Measurements from ENCODE around the gene DLX1.

DLX1 gene

DNA sequence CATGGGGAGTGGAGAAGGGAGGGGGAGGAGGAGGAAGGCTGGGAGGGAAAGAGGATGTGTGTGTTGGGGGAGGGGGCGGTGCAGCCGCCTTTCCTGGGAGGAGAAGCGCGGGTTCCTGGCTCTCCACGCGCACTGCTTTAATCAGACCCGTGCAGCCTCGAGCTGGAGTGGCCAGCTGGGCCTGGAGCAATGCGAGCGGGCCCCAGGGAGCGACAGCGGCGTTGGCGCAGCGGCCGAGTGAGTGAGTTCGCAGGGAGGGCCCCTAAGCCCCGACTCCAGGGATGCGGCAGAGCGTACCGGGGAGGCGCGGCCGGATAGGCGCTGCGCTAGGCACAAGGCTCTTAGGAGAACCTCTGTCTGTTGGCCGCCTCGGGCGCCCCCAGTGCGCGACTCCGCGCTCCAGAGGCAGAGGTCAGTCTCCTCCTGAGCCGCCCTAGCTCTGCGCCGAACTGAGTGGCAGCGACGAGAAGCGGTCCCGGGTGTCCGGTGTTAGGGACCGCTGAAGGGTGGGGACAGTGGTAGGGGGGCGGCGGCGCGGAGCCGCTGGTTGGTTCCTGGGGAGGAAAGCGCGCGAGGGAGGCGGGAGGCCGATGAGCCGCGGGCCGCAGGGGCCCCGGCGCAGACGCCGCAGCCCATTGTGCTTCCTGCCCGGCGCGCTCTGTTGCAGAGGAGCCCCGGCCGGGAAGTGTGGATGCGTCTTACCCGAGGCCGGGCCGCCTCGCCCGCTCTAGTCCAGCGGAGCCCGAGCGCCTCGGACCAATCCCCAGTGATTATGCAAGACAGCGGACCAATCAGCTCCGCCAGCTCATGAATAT lies 455 bp upstream of the DLX1 start:
- no peak overlapping the region for H3K27ac ChIP-seq (ENCODE audit: low read depth, low read length)
- no peaks in the 10 kb centered on the region for H3K36me3 ChIP-seq (ENCODE audit: control insufficient read depth, low read length)
- peaks cover 78% of the 10 kb centered on the region for H3K27me3 ChIP-seq (ENCODE audit: control insufficient read depth, low read length)
- H3K4me2 ChIP-seq (ENCODE audit: low read length) = peak overlapping the region; percentile 88
- no peaks in the 10 kb centered on the region for H3K9me2 ChIP-seq (replicated peaks; ENCODE audit: control insufficient read depth, low read length)
- H3K4me3 ChIP-seq (ENCODE audit: low read length) = peak overlapping the region; percentile 85
- no peaks in the 10 kb centered on the region for H3K9me3 ChIP-seq (ENCODE audit: control insufficient read depth, insufficient read depth, low read length)
- no peaks in the 10 kb centered on the region; the same call in 1 of the 2 replicates for H4K20me1 ChIP-seq (ENCODE audit: control insufficient read depth, insufficient read depth, low read depth, low read length)
- H3K79me2 ChIP-seq (ENCODE audit: control insufficient read depth, low read length) = no peaks in the 10 kb centered on the region
- TF ChIP-seq EZH2phosphoT487 (IDR thresholded peaks at IDR 0.05; ENCODE audit: borderline replicate concordance, low read length) = peak; percentile 17; the same call in 1 of the 2 replicates
- TF ChIP-seq, protein P1, sequence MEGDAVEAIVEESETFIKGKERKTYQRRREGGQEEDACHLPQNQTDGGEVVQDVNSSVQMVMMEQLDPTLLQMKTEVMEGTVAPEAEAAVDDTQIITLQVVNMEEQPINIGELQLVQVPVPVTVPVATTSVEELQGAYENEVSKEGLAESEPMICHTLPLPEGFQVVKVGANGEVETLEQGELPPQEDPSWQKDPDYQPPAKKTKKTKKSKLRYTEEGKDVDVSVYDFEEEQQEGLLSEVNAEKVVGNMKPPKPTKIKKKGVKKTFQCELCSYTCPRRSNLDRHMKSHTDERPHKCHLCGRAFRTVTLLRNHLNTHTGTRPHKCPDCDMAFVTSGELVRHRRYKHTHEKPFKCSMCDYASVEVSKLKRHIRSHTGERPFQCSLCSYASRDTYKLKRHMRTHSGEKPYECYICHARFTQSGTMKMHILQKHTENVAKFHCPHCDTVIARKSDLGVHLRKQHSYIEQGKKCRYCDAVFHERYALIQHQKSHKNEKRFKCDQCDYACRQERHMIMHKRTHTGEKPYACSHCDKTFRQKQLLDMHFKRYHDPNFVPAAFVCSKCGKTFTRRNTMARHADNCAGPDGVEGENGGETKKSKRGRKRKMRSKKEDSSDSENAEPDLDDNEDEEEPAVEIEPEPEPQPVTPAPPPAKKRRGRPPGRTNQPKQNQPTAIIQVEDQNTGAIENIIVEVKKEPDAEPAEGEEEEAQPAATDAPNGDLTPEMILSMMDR (IDR thresholded peaks at IDR 0.05; ENCODE audit: low read depth, low read length, poor library complexity, severe bottlenecking) = no peak
- peaks cover 6% of the 10 kb centered on the region; the same call in 1 of the 2 replicates for H3F3A ChIP-seq (ENCODE audit: control insufficient read depth, insufficient read depth)
- peaks cover 37% of the 10 kb centered on the region for H3K4me1 ChIP-seq (ENCODE audit: control insufficient read depth, low read length)

DNA sequence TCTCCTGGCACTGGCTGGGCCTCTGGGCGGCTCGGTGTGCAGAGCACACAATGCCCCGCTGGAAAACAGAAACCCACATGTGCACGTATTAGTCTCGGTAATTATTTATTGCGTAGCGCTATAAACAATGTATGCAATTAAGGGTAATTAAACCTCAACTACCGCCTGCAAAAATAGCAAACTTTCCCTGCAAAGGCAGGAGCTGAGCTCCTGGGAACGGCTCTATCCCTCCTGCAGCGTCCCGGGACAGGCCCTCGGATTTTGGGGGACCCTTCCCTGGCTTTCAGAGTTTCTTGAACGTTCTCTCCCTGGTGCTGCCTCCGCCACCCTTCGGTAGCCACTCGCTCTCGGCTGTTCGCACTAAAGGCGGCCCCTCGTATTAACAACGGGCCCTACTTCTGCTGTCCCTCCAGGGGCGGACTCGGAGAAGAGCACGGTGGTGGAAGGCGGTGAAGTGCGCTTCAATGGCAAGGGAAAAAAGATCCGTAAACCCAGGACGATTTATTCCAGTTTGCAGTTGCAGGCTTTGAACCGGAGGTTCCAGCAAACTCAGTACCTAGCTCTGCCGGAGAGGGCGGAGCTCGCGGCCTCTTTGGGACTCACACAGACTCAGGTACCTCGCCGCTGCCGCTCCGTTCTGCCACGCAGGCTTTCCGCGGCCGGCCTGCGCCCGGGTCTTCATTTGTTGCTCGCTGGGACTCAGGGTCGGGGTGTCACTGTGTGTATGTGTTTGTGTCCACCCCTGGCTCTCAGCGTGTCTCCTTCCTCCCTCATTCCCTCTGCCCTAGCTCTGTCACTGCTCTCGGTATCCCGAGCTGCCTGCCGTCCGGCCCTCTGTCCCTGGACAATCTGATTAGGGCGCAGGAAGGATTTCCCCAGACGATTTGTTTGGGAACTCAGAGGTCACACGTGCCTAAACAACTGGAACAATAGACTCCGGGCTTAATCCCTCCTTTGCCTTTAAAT lies 1.2 kb downstream of the DLX1 start:
- Histone ChIP-seq H3K4me1 (ENCODE audit: control insufficient read depth, low read length) (peaks cover 37% of the 10 kb centered on the region), H3K9me2 (replicated peaks; ENCODE audit: control insufficient read depth, low read length) (no peaks in the 10 kb centered on the region), H3K36me3 (ENCODE audit: control insufficient read depth, low read length) (no peaks in the 10 kb centered on the region), H3K4me2 (ENCODE audit: low read length) (peak overlapping the region; percentile 88), H3K79me2 (ENCODE audit: control insufficient read depth, low read length) (no peaks in the 10 kb centered on the region), H3K27me3 (ENCODE audit: control insufficient read depth, low read length) (peaks cover 89% of the 10 kb centered on the region), H3K9me3 (ENCODE audit: control insufficient read depth, insufficient read depth, low read length) (no peaks in the 10 kb centered on the region), H3F3A (ENCODE audit: control insufficient read depth, insufficient read depth) (peaks cover 6% of the 10 kb centered on the region; the same call in 1 of the 2 replicates), H3K4me3 (ENCODE audit: low read length) (peak overlapping the region; percentile 85), H3K27ac (ENCODE audit: low read depth, low read length) (no peak overlapping the region), H4K20me1 (ENCODE audit: control insufficient read depth, insufficient read depth, low read depth, low read length) (no peaks in the 10 kb centered on the region; the same call in 1 of the 2 replicates)
- TF ChIP-seq, protein P1 (IDR thresholded peaks at IDR 0.05; ENCODE audit: low read depth, low read length, poor library complexity, severe bottlenecking) = no peak
- peak; percentile 31; the same call in 1 of the 2 replicates for TF ChIP-seq EZH2phosphoT487 (IDR thresholded peaks at IDR 0.05; ENCODE audit: borderline replicate concordance, low read length)

DNA sequence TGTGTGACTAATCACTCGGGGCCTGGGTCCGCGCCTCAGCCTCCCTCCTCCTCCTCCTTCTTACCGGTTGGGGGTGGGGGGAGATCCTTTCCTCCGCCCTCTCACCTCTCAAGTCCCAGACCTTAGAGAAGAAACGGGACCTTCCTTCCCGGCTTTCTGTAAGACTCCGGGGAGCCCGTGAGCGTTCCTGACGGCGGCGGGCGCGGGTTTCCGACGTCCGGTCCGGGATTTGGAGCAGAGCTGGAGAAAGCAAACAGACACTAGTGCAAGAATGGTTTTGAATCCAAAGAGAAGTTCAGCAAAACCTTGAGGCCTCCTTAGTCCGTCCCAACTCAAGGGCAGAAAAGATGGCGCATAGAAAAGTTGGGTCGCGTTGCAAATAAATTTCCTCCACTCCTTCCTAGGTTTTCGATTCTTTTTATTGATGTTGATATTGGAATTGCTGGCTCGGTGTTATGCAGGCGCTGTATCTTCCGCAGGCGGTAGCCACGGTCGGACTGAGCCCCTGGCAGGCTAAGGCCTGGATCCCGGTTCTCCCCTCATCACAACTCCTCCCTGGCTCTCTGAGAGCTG lies 2.0 kb downstream of the DLX1 start:
- H3K27me3 ChIP-seq (ENCODE audit: control insufficient read depth, low read length) = peaks cover 89% of the 10 kb centered on the region

More for the DNA sequence above, 2.0 kb downstream of the DLX1 start:
- Histone ChIP-seq H3K79me2 (ENCODE audit: control insufficient read depth, low read length) (no peaks in the 10 kb centered on the region), H3F3A (ENCODE audit: control insufficient read depth, insufficient read depth) (peaks cover 11% of the 10 kb centered on the region; the same call in 1 of the 2 replicates), H3K36me3 (ENCODE audit: control insufficient read depth, low read length) (no peaks in the 10 kb centered on the region), H3K27ac (ENCODE audit: low read depth, low read length) (no peak overlapping the region), H4K20me1 (ENCODE audit: control insufficient read depth, insufficient read depth, low read depth, low read length) (no peaks in the 10 kb centered on the region; the same call in 1 of the 2 replicates), H3K4me2 (ENCODE audit: low read length) (no peak overlapping the region), H3K9me3 (ENCODE audit: control insufficient read depth, insufficient read depth, low read length) (no peaks in the 10 kb centered on the region), H3K4me1 (ENCODE audit: control insufficient read depth, low read length) (peaks cover 37% of the 10 kb centered on the region), H3K4me3 (ENCODE audit: low read length) (no peak overlapping the region), H3K9me2 (replicated peaks; ENCODE audit: control insufficient read depth, low read length) (no peaks in the 10 kb centered on the region)
- TF ChIP-seq, protein P1 (IDR thresholded peaks at IDR 0.05; ENCODE audit: low read depth, low read length, poor library complexity, severe bottlenecking) = no peak
- no peak for TF ChIP-seq EZH2phosphoT487 (IDR thresholded peaks at IDR 0.05; ENCODE audit: borderline replicate concordance, low read length)

Measured in DOHH2 (cell line).